GM12891 (cell line): Measurements from ENCODE around the gene C1orf50.

Experiments
- POLR2AphosphoS5 ChIP-seq: IDR thresholded peaks from 2 replicates; pipeline ENCODE4 v1.6.1; 2011; ENCODE audit warnings: low read depth, low read length, control low read depth
- SPI1 ChIP-seq: IDR thresholded peaks from 2 replicates; pipeline ENCODE4 v1.6.1; 2011; ENCODE audit warnings: low read depth, low read length, control low read depth
- TAF1 ChIP-seq: IDR thresholded peaks from 2 replicates; pipeline ENCODE4 v1.6.1; 2011; ENCODE audit warnings: low read depth, low read length, control low read depth

DNA sequence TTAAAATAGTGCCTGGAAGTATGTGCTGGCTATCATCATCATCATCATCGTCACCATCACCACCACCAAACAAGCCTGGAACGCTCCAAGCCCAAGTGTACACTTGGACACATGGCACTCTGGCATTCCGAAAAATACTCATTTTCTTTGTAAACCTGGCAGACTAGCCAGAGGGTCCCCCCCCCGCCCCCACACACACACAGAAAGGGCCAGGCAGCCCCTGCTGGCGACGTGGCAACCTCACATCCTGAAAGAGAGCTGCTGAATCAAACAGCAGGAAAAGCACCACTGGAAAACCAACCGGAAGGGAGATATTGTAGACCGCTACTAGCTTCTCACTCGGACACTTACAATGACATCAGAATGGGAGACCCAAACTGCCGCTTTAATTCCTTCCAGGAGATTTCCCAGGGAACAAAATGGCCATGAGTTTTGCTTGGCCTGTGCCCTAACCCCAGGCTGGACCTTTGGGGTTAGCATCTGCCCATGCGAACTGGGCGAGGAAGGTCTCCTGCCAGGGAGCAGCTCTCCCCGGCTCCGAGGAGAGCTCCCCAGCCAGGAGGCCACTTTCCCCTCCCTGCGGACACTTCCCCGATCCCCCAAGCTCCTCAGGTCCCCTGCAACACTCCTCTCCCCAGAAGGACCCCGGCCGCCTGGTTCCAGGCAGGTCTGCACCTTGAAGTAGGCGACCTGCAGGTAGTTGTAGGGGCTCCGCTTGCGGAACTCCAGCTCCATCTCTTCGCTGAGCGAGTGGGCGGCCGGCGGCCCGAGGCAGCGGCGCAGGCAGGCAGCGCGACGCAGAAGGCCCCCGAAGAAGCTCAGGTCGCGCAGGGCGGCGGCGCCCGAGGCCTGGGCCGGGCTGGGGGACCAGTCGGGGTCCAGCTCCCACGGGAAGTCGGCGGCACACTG lies 963 bp upstream of the C1orf50 start:
- TF ChIP-seq SPI1, result no peak
- no peak for TF ChIP-seq POLR2AphosphoS5
- TF ChIP-seq TAF1, result no peak
